NCI-H1930 (cell line): ENCODE results near the gene NFKBIL1.

Experiments used
- DNase-seq, 2 experiments: peaks; one replicate each; lab custom pipeline; 2025; lab: John Stamatoyannopoulos, UW

Gene NFKBIL1

DNA sequence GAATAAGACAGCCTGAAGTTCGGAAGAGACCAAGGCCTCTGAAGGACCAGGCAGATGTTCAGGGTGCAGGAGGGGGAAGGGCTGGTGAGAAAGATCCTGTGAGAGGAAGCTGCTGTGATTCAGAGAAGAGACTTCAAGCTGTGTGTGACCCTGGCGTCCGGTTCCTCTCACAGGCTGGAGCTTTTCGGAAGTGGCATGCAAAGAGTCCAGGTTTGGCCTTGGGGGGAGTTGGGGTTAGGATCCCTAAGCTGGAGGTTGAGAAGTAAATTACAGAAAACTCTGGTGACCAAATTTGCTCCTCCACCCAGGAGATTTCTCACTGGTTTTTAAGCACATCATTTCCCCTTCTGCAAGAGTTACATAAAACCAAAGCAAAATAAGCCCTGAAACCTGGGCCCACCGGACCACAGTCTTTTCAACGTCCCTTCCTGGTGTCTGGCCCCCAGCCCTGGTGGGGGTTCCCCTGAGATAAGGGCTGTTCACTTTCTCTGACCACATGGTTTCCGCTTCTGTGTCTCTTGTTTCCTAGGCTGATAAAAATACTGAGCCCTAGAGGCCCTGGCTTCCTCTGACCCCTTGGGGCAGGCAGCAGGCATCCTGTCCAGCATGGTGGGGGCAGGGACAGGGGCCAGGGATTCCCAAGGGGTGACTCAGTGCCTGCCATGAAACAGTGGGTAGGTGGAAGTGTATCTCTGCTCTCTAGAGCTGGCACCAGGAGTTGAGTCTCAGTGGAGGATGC, 12.7 kb downstream of the NFKBIL1 start:
- no peak for DNase-seq

DNA sequence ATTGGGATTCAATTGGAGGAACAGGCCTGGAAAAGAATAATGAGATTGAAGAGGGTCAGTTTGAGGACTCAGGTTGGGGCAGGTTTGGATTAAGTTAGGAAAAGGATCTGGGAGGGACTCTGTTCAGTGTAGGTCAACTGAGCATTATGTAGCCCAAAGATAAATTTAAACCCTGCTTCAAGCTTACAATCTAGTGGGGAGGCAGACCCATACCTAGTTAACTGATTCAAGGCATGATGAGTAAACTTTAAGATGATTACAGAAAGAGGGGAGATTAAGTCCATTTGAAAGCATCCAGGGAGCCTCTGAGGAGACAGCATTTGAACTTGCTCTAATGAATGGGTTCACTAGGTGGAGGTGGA, 13.3 kb downstream of the NFKBIL1 start:
- no peak for DNase-seq

DNA sequence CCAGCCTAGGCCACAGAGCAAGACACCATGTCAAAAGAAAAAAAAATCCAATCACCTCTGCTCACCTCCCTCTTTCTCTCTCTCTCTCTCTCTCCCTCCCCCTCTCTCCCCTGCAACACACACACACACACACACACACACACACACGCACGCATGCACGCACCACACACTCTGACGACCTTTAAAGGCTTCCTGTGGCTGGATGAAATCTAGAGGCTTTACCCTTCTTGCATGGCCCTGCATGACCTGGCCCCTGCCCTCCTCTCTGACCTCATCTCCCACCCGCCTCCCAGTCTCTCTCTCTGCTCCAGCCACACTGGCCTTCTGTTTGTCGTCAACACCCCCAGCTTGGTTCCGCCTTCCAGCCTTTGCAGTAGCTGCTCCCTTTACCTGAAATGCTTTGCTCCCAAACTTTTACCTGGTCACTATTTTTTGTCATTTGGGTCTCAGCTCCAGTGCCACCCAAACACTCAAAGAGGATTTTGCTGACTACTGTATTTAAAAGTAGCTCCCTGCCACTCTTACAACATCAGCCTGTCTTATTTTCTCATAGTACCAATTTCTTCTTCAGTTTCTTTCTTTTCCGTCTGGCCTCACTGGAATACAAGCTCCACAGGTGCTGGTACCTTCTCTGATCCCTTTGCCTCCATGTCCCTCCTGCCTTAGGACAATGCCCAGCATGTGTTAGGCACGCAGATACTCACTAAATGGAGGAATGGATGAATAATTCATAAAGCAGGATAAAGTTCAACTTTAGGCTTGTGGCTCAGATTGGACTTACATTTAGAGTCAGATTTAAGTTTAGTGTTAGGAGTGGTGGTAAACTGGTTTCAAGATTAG, 20.3 kb downstream of the NFKBIL1 start:
- DNase-seq = no peak

DNA sequence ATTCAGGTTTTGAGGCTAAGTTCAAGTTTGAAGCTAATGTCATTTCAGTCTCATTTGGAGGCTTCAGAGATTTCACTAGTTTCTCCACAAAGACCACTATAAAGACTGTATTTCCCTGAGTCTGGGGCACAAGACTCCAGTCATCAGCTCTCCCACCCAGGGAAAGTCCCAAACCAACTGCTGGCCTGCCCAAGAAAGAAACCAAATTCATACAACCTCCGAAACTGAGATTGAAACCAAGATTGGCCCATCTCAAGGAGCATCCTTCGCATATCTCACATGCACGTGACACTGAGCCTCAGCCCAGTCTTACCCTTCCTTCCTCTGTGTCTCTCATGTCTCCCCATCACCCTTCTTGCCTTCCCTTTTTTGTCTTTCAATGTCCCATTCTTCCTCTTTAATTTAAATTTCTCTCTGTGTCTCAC, 21.1 kb downstream of the NFKBIL1 start:
- no peak for DNase-seq

DNA sequence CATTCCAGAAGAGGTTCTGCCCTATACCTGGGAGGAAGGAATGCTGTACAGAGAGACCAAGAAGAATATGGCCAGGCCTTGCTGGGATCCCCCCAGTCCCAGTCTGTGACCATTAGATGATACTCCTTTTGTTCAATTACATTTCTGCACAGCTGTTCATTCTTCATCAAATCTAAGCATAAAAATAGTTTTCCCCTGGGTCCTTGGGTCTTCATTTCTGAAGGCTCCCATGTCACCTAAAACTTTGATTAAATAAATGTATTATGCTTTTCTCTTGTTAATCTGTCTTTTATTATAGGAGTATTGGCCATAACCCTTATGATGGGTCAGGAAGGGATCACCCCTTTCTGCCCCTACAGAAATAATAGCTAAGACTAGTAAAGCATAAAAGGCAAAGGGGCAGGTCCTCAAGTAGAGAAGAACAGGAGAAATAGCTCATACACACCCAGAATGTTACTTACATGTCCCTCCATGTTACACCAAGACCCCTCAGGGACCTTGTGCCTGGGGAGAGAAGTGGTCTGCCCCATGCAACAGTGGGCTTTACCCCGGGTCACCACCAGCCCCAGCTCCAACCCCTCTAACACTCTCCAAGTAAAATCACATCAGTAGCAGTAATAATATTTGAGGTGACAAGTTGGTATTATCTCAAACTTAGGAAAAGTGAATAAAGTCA, 22.6 kb downstream of the NFKBIL1 start:
- no peak for DNase-seq

DNA sequence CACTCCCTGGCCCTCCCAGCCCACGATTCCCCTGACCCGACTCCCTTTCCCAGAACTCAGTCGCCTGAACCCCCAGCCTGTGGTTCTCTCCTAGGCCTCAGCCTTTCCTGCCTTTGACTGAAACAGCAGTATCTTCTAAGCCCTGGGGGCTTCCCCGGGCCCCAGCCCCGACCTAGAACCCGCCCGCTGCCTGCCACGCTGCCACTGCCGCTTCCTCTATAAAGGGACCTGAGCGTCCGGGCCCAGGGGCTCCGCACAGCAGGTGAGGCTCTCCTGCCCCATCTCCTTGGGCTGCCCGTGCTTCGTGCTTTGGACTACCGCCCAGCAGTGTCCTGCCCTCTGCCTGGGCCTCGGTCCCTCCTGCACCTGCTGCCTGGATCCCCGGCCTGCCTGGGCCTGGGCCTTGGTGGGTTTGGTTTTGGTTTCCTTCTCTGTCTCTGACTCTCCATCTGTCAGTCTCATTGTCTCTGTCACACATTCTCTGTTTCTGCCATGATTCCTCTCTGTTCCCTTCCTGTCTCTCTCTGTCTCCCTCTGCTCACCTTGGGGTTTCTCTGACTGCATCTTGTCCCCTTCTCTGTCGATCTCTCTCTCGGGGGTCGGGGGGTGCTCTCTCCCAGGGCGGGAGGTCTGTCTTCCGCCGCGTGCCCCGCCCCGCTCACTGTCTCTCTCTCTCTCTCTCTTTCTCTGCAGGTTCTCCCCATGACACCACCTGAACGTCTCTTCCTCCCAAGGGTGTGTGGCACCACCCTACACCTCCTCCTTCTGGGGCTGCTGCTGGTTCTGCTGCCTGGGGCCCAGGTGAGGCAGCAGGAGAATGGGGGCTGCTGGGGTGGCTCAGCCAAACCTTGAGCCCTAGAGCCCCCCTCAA, 24.9 kb downstream of the NFKBIL1 start, which contains the start of gene LTA:
Gene LTA (plus strand): TSS at position 249 of the 871 bp plus-strand sequence. CDS start 454 bp downstream, at position 703.
- no peak for DNase-seq

DNA sequence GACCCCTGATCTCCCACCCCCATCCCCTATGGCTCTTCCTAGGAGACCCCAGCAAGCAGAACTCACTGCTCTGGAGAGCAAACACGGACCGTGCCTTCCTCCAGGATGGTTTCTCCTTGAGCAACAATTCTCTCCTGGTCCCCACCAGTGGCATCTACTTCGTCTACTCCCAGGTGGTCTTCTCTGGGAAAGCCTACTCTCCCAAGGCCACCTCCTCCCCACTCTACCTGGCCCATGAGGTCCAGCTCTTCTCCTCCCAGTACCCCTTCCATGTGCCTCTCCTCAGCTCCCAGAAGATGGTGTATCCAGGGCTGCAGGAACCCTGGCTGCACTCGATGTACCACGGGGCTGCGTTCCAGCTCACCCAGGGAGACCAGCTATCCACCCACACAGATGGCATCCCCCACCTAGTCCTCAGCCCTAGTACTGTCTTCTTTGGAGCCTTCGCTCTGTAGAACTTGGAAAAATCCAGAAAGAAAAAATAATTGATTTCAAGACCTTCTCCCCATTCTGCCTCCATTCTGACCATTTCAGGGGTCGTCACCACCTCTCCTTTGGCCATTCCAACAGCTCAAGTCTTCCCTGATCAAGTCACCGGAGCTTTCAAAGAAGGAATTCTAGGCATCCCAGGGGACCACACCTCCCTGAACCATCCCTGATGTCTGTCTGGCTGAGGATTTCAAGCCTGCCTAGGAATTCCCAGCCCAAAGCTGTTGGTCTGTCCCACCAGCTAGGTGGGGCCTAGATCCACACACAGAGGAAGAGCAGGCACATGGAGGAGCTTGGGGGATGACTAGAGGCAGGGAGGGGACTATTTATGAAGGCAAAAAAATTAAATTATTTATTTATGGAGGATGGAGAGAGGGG, 26.1 kb downstream of the NFKBIL1 start:
- no peak for DNase-seq

DNA sequence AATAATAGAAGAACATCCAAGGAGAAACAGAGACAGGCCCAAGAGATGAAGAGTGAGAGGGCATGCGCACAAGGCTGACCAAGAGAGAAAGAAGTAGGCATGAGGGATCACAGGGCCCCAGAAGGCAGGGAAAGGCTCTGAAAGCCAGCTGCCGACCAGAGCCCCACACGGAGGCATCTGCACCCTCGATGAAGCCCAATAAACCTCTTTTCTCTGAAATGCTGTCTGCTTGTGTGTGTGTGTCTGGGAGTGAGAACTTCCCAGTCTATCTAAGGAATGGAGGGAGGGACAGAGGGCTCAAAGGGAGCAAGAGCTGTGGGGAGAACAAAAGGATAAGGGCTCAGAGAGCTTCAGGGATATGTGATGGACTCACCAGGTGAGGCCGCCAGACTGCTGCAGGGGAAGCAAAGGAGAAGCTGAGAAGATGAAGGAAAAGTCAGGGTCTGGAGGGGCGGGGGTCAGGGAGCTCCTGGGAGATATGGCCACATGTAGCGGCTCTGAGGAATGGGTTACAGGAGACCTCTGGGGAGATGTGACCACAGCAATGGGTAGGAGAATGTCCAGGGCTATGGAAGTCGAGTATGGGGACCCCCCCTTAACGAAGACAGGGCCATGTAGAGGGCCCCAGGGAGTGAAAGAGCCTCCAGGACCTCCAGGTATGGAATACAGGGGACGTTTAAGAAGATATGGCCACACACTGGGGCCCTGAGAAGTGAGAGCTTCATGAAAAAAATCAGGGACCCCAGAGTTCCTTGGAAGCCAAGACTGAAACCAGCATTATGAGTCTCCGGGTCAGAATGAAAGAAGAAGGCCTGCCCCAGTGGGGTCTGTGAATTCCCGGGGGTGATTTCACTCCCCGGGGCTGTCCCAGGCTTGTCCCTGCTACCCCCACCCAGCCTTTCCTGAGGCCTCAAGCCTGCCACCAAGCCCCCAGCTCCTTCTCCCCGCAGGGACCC, 27.0 kb downstream of the NFKBIL1 start:
- DNase-seq = no peak

DNA sequence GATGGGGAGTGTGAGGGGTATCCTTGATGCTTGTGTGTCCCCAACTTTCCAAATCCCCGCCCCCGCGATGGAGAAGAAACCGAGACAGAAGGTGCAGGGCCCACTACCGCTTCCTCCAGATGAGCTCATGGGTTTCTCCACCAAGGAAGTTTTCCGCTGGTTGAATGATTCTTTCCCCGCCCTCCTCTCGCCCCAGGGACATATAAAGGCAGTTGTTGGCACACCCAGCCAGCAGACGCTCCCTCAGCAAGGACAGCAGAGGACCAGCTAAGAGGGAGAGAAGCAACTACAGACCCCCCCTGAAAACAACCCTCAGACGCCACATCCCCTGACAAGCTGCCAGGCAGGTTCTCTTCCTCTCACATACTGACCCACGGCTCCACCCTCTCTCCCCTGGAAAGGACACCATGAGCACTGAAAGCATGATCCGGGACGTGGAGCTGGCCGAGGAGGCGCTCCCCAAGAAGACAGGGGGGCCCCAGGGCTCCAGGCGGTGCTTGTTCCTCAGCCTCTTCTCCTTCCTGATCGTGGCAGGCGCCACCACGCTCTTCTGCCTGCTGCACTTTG, 28.0 kb downstream of the NFKBIL1 start, which contains the start of gene TNF:
Gene TNF (plus strand): TSS at position 231 of the 567 bp plus-strand sequence. CDS start 177 bp downstream, at position 408.
- no peak for DNase-seq

DNA sequence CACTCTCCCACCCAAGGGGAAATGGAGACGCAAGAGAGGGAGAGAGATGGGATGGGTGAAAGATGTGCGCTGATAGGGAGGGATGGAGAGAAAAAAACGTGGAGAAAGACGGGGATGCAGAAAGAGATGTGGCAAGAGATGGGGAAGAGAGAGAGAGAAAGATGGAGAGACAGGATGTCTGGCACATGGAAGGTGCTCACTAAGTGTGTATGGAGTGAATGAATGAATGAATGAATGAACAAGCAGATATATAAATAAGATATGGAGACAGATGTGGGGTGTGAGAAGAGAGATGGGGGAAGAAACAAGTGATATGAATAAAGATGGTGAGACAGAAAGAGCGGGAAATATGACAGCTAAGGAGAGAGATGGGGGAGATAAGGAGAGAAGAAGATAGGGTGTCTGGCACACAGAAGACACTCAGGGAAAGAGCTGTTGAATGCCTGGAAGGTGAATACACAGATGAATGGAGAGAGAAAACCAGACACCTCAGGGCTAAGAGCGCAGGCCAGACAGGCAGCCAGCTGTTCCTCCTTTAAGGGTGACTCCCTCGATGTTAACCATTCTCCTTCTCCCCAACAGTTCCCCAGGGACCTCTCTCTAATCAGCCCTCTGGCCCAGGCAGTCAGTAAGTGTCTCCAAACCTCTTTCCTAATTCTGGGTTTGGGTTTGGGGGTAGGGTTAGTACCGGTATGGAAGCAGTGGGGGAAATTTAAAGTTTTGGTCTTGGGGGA, 28.7 kb downstream of the NFKBIL1 start:
- DNase-seq = no peak

DNA sequence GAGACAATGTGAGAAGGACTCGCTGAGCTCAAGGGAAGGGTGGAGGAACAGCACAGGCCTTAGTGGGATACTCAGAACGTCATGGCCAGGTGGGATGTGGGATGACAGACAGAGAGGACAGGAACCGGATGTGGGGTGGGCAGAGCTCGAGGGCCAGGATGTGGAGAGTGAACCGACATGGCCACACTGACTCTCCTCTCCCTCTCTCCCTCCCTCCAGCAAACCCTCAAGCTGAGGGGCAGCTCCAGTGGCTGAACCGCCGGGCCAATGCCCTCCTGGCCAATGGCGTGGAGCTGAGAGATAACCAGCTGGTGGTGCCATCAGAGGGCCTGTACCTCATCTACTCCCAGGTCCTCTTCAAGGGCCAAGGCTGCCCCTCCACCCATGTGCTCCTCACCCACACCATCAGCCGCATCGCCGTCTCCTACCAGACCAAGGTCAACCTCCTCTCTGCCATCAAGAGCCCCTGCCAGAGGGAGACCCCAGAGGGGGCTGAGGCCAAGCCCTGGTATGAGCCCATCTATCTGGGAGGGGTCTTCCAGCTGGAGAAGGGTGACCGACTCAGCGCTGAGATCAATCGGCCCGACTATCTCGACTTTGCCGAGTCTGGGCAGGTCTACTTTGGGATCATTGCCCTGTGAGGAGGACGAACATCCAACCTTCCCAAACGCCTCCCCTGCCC, 29.6 kb downstream of the NFKBIL1 start:
- DNase-seq = no peak

DNA sequence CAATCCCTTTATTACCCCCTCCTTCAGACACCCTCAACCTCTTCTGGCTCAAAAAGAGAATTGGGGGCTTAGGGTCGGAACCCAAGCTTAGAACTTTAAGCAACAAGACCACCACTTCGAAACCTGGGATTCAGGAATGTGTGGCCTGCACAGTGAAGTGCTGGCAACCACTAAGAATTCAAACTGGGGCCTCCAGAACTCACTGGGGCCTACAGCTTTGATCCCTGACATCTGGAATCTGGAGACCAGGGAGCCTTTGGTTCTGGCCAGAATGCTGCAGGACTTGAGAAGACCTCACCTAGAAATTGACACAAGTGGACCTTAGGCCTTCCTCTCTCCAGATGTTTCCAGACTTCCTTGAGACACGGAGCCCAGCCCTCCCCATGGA, 30.2 kb downstream of the NFKBIL1 start:
- DNase-seq = no peak

DNA sequence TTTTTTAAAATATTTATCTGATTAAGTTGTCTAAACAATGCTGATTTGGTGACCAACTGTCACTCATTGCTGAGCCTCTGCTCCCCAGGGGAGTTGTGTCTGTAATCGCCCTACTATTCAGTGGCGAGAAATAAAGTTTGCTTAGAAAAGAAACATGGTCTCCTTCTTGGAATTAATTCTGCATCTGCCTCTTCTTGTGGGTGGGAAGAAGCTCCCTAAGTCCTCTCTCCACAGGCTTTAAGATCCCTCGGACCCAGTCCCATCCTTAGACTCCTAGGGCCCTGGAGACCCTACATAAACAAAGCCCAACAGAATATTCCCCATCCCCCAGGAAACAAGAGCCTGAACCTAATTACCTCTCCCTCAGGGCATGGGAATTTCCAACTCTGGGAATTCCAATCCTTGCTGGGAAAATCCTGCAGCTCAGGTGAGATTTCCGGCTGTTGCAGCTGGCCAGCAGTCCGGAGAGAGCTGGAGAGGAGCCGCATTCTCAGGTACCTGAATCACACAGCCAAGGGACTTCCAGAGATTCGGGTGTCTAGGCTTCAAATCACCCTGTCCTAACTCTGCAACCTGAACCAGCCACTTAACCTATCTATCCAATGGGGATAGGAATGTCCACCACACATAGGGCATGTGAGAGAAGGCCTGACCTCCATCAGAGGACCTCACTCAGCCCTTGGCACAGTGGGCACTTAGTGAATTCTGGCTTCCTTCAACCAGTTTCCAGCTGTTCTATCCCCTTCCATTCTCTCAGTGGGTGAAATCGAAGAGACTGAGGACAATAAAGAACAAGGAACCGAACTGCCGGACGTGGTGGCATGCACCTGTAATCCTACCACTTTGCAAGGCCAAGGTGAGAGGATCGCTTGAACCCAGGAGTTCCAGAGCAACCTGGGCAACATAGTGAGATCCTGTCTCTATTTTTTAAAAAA, 31.0 kb downstream of the NFKBIL1 start:
- no peak for DNase-seq

DNA sequence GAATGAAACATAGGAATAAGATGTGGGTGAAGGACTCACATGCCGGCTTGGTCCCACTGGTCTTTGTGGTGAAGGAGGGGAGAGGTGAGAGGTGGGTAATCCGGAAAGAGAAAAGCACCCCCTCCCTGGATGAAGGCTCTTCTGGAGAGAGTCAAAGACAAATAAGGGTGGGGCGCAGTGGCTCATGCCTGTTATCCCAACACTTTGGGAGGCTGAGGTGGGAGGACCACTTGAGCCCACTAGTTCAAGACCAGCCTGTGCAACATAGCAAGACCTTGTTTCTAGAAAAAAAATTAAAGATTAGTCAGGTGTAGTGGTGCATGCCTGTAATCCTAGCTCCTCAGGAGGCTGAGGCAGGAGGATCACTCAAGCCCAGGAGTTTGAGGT, 31.7 kb downstream of the NFKBIL1 start:
- DNase-seq = no peak

DNA sequence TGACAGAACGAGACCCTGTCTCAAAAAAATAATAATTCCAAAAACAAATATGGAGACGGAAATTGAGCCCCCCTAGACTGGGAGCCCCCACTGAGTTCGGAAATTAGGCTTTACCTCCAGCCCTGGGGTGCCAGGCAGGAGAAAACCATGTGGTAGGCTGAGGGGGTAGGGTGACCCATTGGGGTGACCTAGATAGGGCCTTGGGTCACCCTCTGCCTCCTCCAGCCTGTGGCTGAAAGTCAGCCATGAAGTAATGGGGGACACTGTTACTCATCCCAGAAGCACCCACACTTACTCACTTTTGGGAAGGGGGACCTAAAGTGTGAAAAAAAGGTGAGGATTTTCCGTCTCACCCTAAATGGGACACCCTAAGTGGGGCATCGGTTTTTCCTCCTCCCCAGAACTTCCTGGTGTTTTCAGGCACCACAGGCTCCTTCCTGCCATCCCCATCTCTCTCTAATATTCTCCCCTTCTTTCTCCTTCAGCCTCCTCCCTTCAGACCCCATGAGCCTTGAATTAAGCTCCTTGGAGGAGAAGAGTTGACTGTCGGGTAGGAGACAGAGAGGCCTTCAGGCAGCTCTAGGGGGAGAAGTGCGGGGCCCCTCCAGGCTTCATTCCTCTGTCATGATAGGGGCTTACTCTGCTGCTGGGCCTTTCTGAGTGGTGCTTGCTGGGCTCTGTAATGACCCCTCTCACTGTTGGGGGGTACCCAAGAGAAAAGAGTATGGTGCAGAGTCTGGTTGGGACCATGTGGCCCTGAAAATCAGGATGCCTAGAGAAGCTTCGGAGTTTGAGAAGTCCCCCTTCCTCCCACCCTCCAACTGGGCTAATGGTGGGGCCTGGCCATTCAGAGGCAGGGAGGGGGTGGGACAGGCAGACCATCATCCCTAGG, 32.4 kb downstream of the NFKBIL1 start:
- DNase-seq = no peak

DNA sequence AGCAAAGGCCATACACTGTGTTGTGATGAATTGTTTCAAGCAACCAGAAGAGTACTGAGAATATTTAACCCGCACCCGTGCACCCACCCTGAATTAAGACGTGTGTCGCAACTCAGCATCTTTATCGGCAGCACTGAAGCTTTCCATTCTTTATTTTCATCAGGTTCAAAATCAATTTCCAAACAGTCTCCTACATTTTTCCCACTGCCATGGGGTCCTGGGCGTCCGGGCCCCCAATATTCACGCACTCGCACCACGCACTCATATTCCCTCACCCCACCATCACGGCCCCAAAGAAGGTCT, 33.0 kb downstream of the NFKBIL1 start:
- no peak for DNase-seq
